Chondrocyte (in vitro differentiated cells): Measurements from ENCODE around the gene TMPRSS5. TPM values are rescaled to one million over a fixed set of nuclear protein-coding genes. Genes with fewer than 3 reads are reported as not detected.

Experiments
- DNase-seq: peaks from one replicate; pipeline ENCODE4 v3.0.0; 2021; ENCODE audit warnings: mixed read lengths, low spot score
- H3K27ac Mint-ChIP-seq: one replicate; pipeline ENCODE4 v1.8.0; 2021; ENCODE audit warnings: mild to moderate bottlenecking, moderate library complexity, mixed read lengths; ENCODE audit not compliant: unreplicated experiment
- H3K27me3 Mint-ChIP-seq: 2 replicates; pipeline ENCODE4 v1.8.0; 2021; ENCODE audit warnings: low read depth, mixed read lengths
- H3K36me3 Mint-ChIP-seq: 2 replicates; pipeline ENCODE4 v1.8.0; 2021; ENCODE audit warnings: low read depth, mixed read lengths
- H3K4me1 Mint-ChIP-seq: 2 replicates; pipeline ENCODE4 v1.8.0; 2021; ENCODE audit warnings: low read depth, mild to moderate bottlenecking, mixed read lengths
- H3K4me3 Mint-ChIP-seq: one replicate; pipeline ENCODE4 v1.8.0; 2021; ENCODE audit warnings: mild to moderate bottlenecking, moderate library complexity, mixed read lengths; ENCODE audit not compliant: unreplicated experiment
- H3K9me3 Mint-ChIP-seq: 2 replicates; pipeline ENCODE4 v1.8.0; 2021; ENCODE audit warnings: low read depth, mixed read lengths
- CTCF ChIP-seq: fragments of 200-600 bp; sonication (generic); IDR thresholded peaks from 2 replicates; pipeline ENCODE4 v1.5.0; 2021; ENCODE audit warnings: antibody characterized with exemption, mild to moderate bottlenecking, moderate library complexity
- total RNA-seq: library from RNA; stranded (reverse); gene quantifications from 3 replicates; pipeline ENCODE4 v1.2.1, GENCODE V29; 2021

TMPRSS5 gene
- total RNA-seq, 1 donor from 2014 or later: 0.37 TPM

- Mint-ChIP-seq H3K9me3 (peaks cover 3% of the 10 kb centered on the region), H3K36me3 (no peaks in the 10 kb centered on the region), H3K27ac (no peak overlapping the region), H3K27me3 (peaks cover 17% of the 10 kb centered on the region), H3K4me3 (no peak overlapping the region), H3K4me1 (no peaks in the 10 kb centered on the region)
- TF ChIP-seq CTCF: no peak
- no peak for DNase-seq
Observed at GRCh38 chr11:113643701-113644100, 62.4 kb downstream of the TMPRSS5 start.

GRCh38 chr11:113643006-113643585 lies 63.0 kb downstream of the TMPRSS5 start:
- peaks cover 17% of the 10 kb centered on the region for H3K27me3 Mint-ChIP-seq
- peaks cover 3% of the 10 kb centered on the region for H3K9me3 Mint-ChIP-seq
- no peak for DNase-seq
- no peak overlapping the region for H3K4me3 Mint-ChIP-seq
- H3K36me3 Mint-ChIP-seq: no peaks in the 10 kb centered on the region
- no peak overlapping the region for H3K27ac Mint-ChIP-seq
- no peaks in the 10 kb centered on the region for H3K4me1 Mint-ChIP-seq
- no peak for TF ChIP-seq CTCF

- Mint-ChIP-seq H3K9me3 (no peaks in the 10 kb centered on the region), H3K27me3 (peaks cover 15% of the 10 kb centered on the region), H3K4me3 (no peak overlapping the region), H3K27ac (no peak overlapping the region), H3K4me1 (no peaks in the 10 kb centered on the region), H3K36me3 (no peaks in the 10 kb centered on the region)
- TF ChIP-seq CTCF: no peak
- DNase-seq: no peak
Observed at GRCh38 chr11:113642090-113642489, 64.0 kb downstream of the TMPRSS5 start.

GRCh38 chr11:113638376-113638775 lies 67.7 kb downstream of the TMPRSS5 start:
- Mint-ChIP-seq H3K36me3 (no peaks in the 10 kb centered on the region), H3K27me3 (peaks cover 12% of the 10 kb centered on the region), H3K4me1 (peaks cover under 1% of the 10 kb centered on the region), H3K9me3 (peaks cover 6% of the 10 kb centered on the region), H3K4me3 (no peak overlapping the region), H3K27ac (no peak overlapping the region)
- no peak for TF ChIP-seq CTCF
- no peak for DNase-seq

GRCh38 chr11:113637636-113638035 lies 68.5 kb downstream of the TMPRSS5 start:
- Mint-ChIP-seq H3K27me3 (peaks cover 7% of the 10 kb centered on the region), H3K36me3 (no peaks in the 10 kb centered on the region), H3K9me3 (peaks cover 6% of the 10 kb centered on the region), H3K4me3 (no peak overlapping the region), H3K27ac (no peak overlapping the region), H3K4me1 (peaks cover 8% of the 10 kb centered on the region)
- TF ChIP-seq CTCF: no peak
- no peak for DNase-seq

Other genes with a start within 250 kb of the TMPRSS5 start
- gene DRD2, start 230.9 kb downstream of the TMPRSS5 start, total RNA-seq: not detected in 3 replicates
- 11.7 to 17.1 TPM (median 11.9 TPM) in 3 replicates for gene ZW10, start 67.4 kb upstream of the TMPRSS5 start, total RNA-seq
- gene CLDN25, start 73.5 kb upstream of the TMPRSS5 start, total RNA-seq: not detected in 3 replicates
- gene USP28, start 169.3 kb upstream of the TMPRSS5 start, total RNA-seq: 27.0 to 34.1 TPM (median 33.3 TPM) in 3 replicates
- not detected in 3 replicates for gene HTR3B, start 198.5 kb upstream of the TMPRSS5 start, total RNA-seq